HepG2 (cell line): ENCODE data around the gene QSOX2. TPM values are rescaled to one million over a fixed set of nuclear protein-coding genes. Genes with fewer than 3 reads are reported as not detected.

ENCODE experiments used
- ATAC-seq: fragments of 200-7000 bp; cut with Tn5 transposase; 3 replicates; pipeline ENCODE4 v1.9.1; 2020; ENCODE audit warnings: mild to moderate bottlenecking, moderate library complexity
- BruUV-seq: library from RNA; stranded (reverse); fragments of 400-500 nt; replicated peaks from 2 replicates; lab custom pipeline; 2021; lab: Mats Ljungman, UMichigan
- CTCF ChIA-PET: fragments of 300-600 bp; formaldehyde crosslinking; extraction: SDS; loops from one replicate; lab custom pipeline; 2021; ENCODE audit warnings: low total read pairs, inconsistent platforms, low intra/inter-chr PET ratio; lab: Yijun Ruan, JAX
- POLR2A ChIA-PET: fragments of 350-600 bp; sonication (Branson Sonifier 250); formaldehyde crosslinking; loops from one replicate; lab custom pipeline; 2020; ENCODE audit warnings: antibody characterized with exemption, inconsistent platforms; lab: Yijun Ruan, JAX
- DNase-seq: peaks from one replicate; pipeline ENCODE4 v3.0.0-alpha.2; 2015; ENCODE audit warnings: low spot score
- FAIRE-seq: peaks from 3 replicates; lab custom pipeline; 2011; peaks lifted over from hg19 to GRCh38; lab: Jason Lieb, UNC
- H2AFZ ChIP-seq: one replicate; pipeline ENCODE4 v1.6.1; 2011; ENCODE audit warnings: low read length, inconsistent platforms
- H3K27ac ChIP-seq: fragments of 300-600 bp; 3 replicates; pipeline ENCODE4 v1.8.0; 2011; ENCODE audit warnings: mixed run types, mild to moderate bottlenecking, mixed read lengths, low read length, inconsistent platforms; ENCODE audit not compliant: insufficient read depth; ENCODE audit errors: extremely low read length
- H3K27me3 ChIP-seq, 2 experiments: fragments of 200-600 bp in 1 of 2; 2 replicates in 1 of 2; 3 replicates in 1 of 2; pipeline versions ENCODE4 v1.6.0 to v1.8.0; 2011; ENCODE audit warnings: low read length in 2 of 2, mild to moderate bottlenecking in 2 of 2, moderate library complexity in 2 of 2, inconsistent platforms in 1 of 2; ENCODE audit not compliant: insufficient read depth in 2 of 2, control insufficient read depth in 1 of 2
- H3K36me3 ChIP-seq, 2 experiments: fragments of 200-600 bp in 1 of 2; replicated peaks in 1 of 2; 2 replicates in 1 of 2; 3 replicates in 1 of 2; pipeline versions ENCODE4 v1.5.1 to v1.8.0; 2011; ENCODE audit warnings: low read length in 2 of 2, inconsistent platforms in 1 of 2; ENCODE audit not compliant: insufficient read depth in 2 of 2, control insufficient read depth in 1 of 2
- H3K4me1 ChIP-seq: 2 replicates; pipeline ENCODE4 v1.5.1; 2012; ENCODE audit warnings: low read length, inconsistent platforms; ENCODE audit not compliant: insufficient read depth
- H3K4me2 ChIP-seq: 2 replicates; pipeline ENCODE4 v1.6.0; 2011; ENCODE audit warnings: low read depth, low read length, inconsistent platforms
- H3K4me3 ChIP-seq, 3 experiments: fragments of 200-600 bp in 1 of 3; sonication (generic), shearing (Covaris generic) in 1 of 3; replicated peaks in 1 of 3; 2 replicates each; pipeline ENCODE4 v1.5.1; 2011 to 2016; ENCODE audit warnings: low read length in 3 of 3, inconsistent platforms in 2 of 3, low read depth in 2 of 3, mild to moderate bottlenecking in 2 of 3, control low read depth in 1 of 3, mixed read lengths in 1 of 3; ENCODE audit not compliant: insufficient read depth in 1 of 3
- H3K79me2 ChIP-seq: one replicate; pipeline ENCODE4 v1.6.1; 2011; ENCODE audit warnings: low read length, inconsistent platforms; ENCODE audit not compliant: insufficient read depth
- H3K9ac ChIP-seq: 2 replicates; pipeline ENCODE4 v1.6.0; 2011; ENCODE audit warnings: mild to moderate bottlenecking, low read depth, low read length, inconsistent platforms; ENCODE audit not compliant: insufficient read depth
- H3K9me3 ChIP-seq: 2 replicates; pipeline ENCODE4 v1.5.1; 2012; ENCODE audit warnings: mild to moderate bottlenecking, low read length
- H4K20me1 ChIP-seq: 2 replicates; pipeline ENCODE4 v1.6.0; 2011; ENCODE audit warnings: inconsistent platforms, mild to moderate bottlenecking, low read length, moderate library complexity; ENCODE audit not compliant: insufficient read depth
- GFI1 ChIP-seq: sonication (generic); formaldehyde crosslinking; IDR thresholded peaks from 2 replicates; pipeline ENCODE4 v1.5.0; 2020; ENCODE audit warnings: missing genetic modification reagents, mild to moderate bottlenecking, borderline replicate concordance
- ZNF567 ChIP-seq: sonication (generic); formaldehyde crosslinking; IDR thresholded peaks from 2 replicates; pipeline ENCODE4 v1.8.1; 2023; ENCODE audit warnings: mild to moderate bottlenecking, missing genetic modification reagents, borderline replicate concordance
- WGBS: methylation state at CpG from one replicate; pipeline ENCODE4 v1.1.6; 2017; ENCODE audit warnings: low lambda C conversion rate; 5-methylcytosine and 5-hydroxymethylcytosine counted together
- in situ Hi-C: cut with HindIII; loops from 2 replicates; pipeline ENCODE4 v1.10.0; 2017; ENCODE audit warnings: low pct_unique_long_range_greater_than_20kb; ENCODE audit not compliant: extremely low pct_ligation_motif_present
- intact Hi-C: fragments of 100-400 bp; cut with micrococcal nuclease; formaldehyde crosslinking; loops from one replicate; pipeline ENCODE4 v1.10.0; 2022; ENCODE audit not compliant: unreplicated experiment
- polyA plus RNA-seq, 8 experiments: library from polyadenylated mRNA; depleted of rRNA in 3 of 8; stranded (reverse) in 7 of 8; unstranded in 1 of 8; fragments of >200 nt; fragmentation: Illumina TruSeq in 4 of 8; extraction: Trizol in 4 of 8; gene quantifications; 2 replicates each; pipeline versions ENCODE4 v1.2.1 to v1.2.3, GENCODE V29; 2011 to 2016; ENCODE audit warnings: low read depth in 4 of 8, missing spikeins in 1 of 8, mixed read lengths in 1 of 8; ENCODE audit not compliant: insufficient read depth in 1 of 8
- total RNA-seq, 5 experiments: library from RNA; depleted of rRNA; stranded (reverse); fragments of >200 nt; fragmentation: Illumina TruSeq; extraction: Trizol; gene quantifications; 2 replicates each; pipeline ENCODE4 v1.2.3, GENCODE V29; 2016; ENCODE audit warnings: low read depth in 1 of 5
- TF ChIP-seq, protein P1 (sequence below): IDR thresholded peaks from 2 replicates; pipeline ENCODE4 v1.6.1; 2016; ENCODE audit warnings: low read depth, missing genetic modification reagents, missing compliant biosample characterization
- TF ChIP-seq, protein P2 (sequence below), 2 experiments: sonication (generic) in 1 of 2; formaldehyde crosslinking in 1 of 2; IDR thresholded peaks; 2 replicates each; pipeline versions ENCODE4 v1.6.1 to v1.9.0; 2014 to 2022; ENCODE audit warnings: antibody characterized with exemption in 1 of 2, borderline replicate concordance in 1 of 2, inconsistent platforms in 1 of 2, low read depth in 1 of 2, missing genetic modification reagents in 1 of 2

The QSOX2 gene
- total and polyA plus RNA-seq, 2 of the 13 experiments (the other 11 are each of a cell fraction or from before 2014, with no cell fraction given): 27.1 to 42.1 TPM

DNA sequence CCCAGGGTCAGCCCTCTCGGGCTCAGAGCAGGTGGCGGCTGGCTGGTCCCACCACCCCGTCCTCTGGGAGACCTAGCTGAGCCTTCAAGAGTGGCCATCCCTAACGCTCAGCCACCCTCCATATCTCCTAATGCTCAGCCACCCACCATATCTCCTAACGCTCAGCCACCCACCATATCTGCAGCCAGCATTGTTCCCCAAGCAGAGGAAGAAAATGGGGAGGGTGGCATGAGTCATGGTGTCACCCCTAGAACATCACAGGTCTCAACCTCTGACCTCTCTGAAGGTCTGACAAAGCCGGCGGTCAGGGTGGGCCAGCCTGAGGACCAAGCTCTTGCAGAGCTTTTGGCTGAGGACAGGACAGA is 55.4 kb downstream of the QSOX2 start:
- no peak overlapping the region for H2AFZ ChIP-seq
- in situ Hi-C loops: no loop called here
- FAIRE-seq (no peak), ATAC-seq (no peak), DNase-seq (no peak)
- peaks cover 10 to 68% of the 10 kb centered on the region in 2 experiments; a peak in 4 of 5 replicates for H3K27me3 ChIP-seq
- no peak overlapping the region for H3K4me2 ChIP-seq
- no peaks in the 10 kb centered on the region for H3K9me3 ChIP-seq
- H3K4me1 ChIP-seq: no peaks in the 10 kb centered on the region
- intact Hi-C loops: no loop called here
- no peaks in the 10 kb centered on the region for H3K79me2 ChIP-seq
- no TSS peak for BruUV-seq
- CTCF ChIA-PET: no interaction called here
- H3K36me3 ChIP-seq: no peaks in the 10 kb centered on the region
- 37% methylated on average over 7 of the region's 7 CpGs for WGBS
- no peak for TF ChIP-seq ZNF567
- POLR2A ChIA-PET: no interaction called here
- no peak overlapping the region for H3K27ac ChIP-seq
- no peaks in the 10 kb centered on the region for H4K20me1 ChIP-seq
- no peak overlapping the region for H3K4me3 ChIP-seq
- H3K9ac ChIP-seq: no peak overlapping the region

DNA sequence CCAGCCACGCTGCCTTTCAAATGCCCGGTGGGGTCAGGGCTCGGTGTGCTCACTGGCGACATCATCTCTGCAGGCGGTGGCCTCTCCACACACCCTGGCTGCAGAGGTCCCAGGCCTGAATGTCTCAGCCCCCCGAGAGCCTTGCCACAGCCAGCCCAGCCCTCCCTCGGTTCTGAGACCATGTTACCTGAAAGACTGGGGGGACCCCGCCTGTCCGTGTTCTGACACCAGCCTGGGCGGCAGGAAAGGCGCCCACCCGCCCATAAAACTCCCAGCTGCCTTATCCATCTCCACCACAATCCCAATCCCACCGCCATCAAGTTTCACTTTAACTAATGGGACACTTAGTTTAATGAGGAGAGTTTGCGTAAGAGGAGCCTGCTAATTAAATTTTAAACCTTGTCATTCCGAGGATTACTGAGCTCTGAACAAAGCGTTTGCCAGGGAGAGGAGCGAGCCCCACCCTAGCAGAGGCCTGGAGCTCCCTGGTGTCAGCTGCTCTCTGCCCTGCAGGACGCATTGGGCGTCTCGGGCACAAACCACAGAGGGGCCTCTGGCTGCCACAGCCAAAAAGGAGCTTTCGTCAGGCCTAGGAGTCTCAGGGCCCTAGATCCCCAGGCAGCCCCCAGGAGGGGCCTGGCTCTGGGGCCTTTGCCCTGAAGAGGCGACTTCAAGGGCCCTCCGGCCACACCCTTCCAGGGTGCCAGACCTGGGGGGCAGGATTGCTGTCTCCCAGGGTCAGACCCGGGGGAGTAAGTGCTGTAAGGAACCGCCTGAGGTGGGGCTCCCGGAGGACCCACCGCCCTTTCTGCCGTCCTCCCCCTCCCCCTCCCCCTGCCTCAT is 56.0 kb downstream of the QSOX2 start:
- DNase-seq (no peak), FAIRE-seq (no peak), ATAC-seq (peak; percentile 47)
- WGBS: 4% methylated on average over 10 of the region's 28 CpGs
- H3K9ac ChIP-seq: no peak overlapping the region
- POLR2A ChIA-PET: no interaction called here
- no peak overlapping the region for H3K27ac ChIP-seq
- intact Hi-C loops (no loop called here), in situ Hi-C loops (no loop called here)
- no peaks in the 10 kb centered on the region for H4K20me1 ChIP-seq
- peaks cover 10 to 69% of the 10 kb centered on the region in 2 experiments; a peak in 4 of 5 replicates for H3K27me3 ChIP-seq
- no peaks in the 10 kb centered on the region for H3K4me1 ChIP-seq
- H3K4me3 ChIP-seq: no peak overlapping the region
- no peaks in the 10 kb centered on the region for H3K36me3 ChIP-seq
- no peak overlapping the region for H2AFZ ChIP-seq
- BruUV-seq: no TSS peak
- H3K4me2 ChIP-seq: no peak overlapping the region
- H3K9me3 ChIP-seq: no peaks in the 10 kb centered on the region
- CTCF ChIA-PET: no interaction called here
- no peaks in the 10 kb centered on the region for H3K79me2 ChIP-seq
- TF ChIP-seq GFI1 (CRISPR knock-in tag): no peak
- TF ChIP-seq, protein P1, sequence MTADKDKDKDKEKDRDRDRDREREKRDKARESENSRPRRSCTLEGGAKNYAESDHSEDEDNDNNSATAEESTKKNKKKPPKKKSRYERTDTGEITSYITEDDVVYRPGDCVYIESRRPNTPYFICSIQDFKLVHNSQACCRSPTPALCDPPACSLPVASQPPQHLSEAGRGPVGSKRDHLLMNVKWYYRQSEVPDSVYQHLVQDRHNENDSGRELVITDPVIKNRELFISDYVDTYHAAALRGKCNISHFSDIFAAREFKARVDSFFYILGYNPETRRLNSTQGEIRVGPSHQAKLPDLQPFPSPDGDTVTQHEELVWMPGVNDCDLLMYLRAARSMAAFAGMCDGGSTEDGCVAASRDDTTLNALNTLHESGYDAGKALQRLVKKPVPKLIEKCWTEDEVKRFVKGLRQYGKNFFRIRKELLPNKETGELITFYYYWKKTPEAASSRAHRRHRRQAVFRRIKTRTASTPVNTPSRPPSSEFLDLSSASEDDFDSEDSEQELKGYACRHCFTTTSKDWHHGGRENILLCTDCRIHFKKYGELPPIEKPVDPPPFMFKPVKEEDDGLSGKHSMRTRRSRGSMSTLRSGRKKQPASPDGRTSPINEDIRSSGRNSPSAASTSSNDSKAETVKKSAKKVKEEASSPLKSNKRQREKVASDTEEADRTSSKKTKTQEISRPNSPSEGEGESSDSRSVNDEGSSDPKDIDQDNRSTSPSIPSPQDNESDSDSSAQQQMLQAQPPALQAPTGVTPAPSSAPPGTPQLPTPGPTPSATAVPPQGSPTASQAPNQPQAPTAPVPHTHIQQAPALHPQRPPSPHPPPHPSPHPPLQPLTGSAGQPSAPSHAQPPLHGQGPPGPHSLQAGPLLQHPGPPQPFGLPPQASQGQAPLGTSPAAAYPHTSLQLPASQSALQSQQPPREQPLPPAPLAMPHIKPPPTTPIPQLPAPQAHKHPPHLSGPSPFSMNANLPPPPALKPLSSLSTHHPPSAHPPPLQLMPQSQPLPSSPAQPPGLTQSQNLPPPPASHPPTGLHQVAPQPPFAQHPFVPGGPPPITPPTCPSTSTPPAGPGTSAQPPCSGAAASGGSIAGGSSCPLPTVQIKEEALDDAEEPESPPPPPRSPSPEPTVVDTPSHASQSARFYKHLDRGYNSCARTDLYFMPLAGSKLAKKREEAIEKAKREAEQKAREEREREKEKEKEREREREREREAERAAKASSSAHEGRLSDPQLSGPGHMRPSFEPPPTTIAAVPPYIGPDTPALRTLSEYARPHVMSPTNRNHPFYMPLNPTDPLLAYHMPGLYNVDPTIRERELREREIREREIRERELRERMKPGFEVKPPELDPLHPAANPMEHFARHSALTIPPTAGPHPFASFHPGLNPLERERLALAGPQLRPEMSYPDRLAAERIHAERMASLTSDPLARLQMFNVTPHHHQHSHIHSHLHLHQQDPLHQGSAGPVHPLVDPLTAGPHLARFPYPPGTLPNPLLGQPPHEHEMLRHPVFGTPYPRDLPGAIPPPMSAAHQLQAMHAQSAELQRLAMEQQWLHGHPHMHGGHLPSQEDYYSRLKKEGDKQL: no peak
- TF ChIP-seq, protein P2, sequence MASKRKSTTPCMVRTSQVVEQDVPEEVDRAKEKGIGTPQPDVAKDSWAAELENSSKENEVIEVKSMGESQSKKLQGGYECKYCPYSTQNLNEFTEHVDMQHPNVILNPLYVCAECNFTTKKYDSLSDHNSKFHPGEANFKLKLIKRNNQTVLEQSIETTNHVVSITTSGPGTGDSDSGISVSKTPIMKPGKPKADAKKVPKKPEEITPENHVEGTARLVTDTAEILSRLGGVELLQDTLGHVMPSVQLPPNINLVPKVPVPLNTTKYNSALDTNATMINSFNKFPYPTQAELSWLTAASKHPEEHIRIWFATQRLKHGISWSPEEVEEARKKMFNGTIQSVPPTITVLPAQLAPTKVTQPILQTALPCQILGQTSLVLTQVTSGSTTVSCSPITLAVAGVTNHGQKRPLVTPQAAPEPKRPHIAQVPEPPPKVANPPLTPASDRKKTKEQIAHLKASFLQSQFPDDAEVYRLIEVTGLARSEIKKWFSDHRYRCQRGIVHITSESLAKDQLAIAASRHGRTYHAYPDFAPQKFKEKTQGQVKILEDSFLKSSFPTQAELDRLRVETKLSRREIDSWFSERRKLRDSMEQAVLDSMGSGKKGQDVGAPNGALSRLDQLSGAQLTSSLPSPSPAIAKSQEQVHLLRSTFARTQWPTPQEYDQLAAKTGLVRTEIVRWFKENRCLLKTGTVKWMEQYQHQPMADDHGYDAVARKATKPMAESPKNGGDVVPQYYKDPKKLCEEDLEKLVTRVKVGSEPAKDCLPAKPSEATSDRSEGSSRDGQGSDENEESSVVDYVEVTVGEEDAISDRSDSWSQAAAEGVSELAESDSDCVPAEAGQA (IDR thresholded peaks at IDR 0.05; ENCODE audit: low read depth): no peak
- TF ChIP-seq, protein P2 (CRISPR knock-in tag; IDR thresholded peaks at IDR 0.05; ENCODE audit: borderline replicate concordance): no peak
